Sciatic nerve (tissue), 2 donors: ENCODE results near the gene CLPX. TPM values are rescaled to one million over a fixed set of nuclear protein-coding genes. Genes with fewer than 3 reads are reported as not detected.
"Not testable (repeated sequence)": the region's sequence is repeated elsewhere in the genome, so short reads cannot be mapped to it uniquely, and the experiment has no call there.

Experiments
- ATAC-seq: fragments of 200-7000 bp; cut with Tn5 transposase; one replicate; pipeline ENCODE4 v1.9.1; 2020; ENCODE audit warnings: mild to moderate bottlenecking, moderate library complexity
- DNase-seq: peaks from one replicate; pipeline ENCODE4 v3.0.0-alpha.2; 2020; ENCODE audit warnings: low spot score
- intact Hi-C: fragments of 100-400 bp; cut with DNase I; formaldehyde crosslinking; loops from one replicate; pipeline ENCODE4 v1.14.2; 2022
- total RNA-seq: library from RNA; stranded (reverse); fragmentation: NEBNext Ultra II Directional; extraction: Animal tissue kit (Norgen Biotek cat#: 25700); gene quantifications from one replicate; pipeline ENCODE4 v1.2.1, GENCODE V29; 2021
- donor health status: DM: no; HTN: no; CAD: no.
- donor health status: DM: no; HTN: no; CAD: no.

CLPX gene
- 49.8 TPM for total RNA-seq

GRCh38 chr15:65184868-65185717, at the start of gene CLPX:
Gene CLPX, minus strand, starts transcription at chr15:65185342. Its CDS starts 189 bp downstream, at chr15:65185153.
- DNase-seq (peak; percentile 94), ATAC-seq (peak; percentile 97)
- intact Hi-C loops: loop anchor here (10.0 kb wide), 1 partner anchor 90 kb away; no protein-coding TSS in a partner anchor

GRCh38 chr15:65233696-65234095, 48.6 kb upstream of the CLPX start:
- no peak for ATAC-seq
- no peak for DNase-seq
- intact Hi-C loops: no loop called here

GRCh38 chr15:65232520-65232919, 47.4 kb upstream of the CLPX start:
- ATAC-seq (no peak), DNase-seq (no peak)
- intact Hi-C loops: no loop called here

- peak; percentile 53 for ATAC-seq
- intact Hi-C loops: no loop called here
- no peak for DNase-seq
Observed at GRCh38 chr15:65231306-65231705, 46.2 kb upstream of the CLPX start.

GRCh38 chr15:65226901-65227300, 41.8 kb upstream of the CLPX start:
- intact Hi-C loops, DNase-seq: not testable (repeated sequence)

GRCh38 chr15:65226221-65226620, 41.1 kb upstream of the CLPX start:
- DNase-seq (no peak), ATAC-seq (no peak)
- intact Hi-C loops: no loop called here

More at GRCh38 chr15:65226901-65227300, 41.8 kb upstream of the CLPX start:
- ATAC-seq: not testable (repeated sequence)

- intact Hi-C loops: no loop called here
- no peak for DNase-seq
- ATAC-seq: no peak
Observed at GRCh38 chr15:65223996-65224395, 38.9 kb upstream of the CLPX start.

GRCh38 chr15:65222891-65223290, 37.7 kb upstream of the CLPX start:
- DNase-seq: no peak
- intact Hi-C loops: no loop called here
- no peak for ATAC-seq

- DNase-seq: no peak
- ATAC-seq: no peak
- intact Hi-C loops: no loop called here
Observed at GRCh38 chr15:65221697-65222096, 36.6 kb upstream of the CLPX start.

GRCh38 chr15:65219137-65219536, 34.0 kb upstream of the CLPX start:
- intact Hi-C loops: no loop called here
- ATAC-seq (no peak), DNase-seq (no peak)

GRCh38 chr15:65217526-65218482, 32.7 kb upstream of the CLPX start:
- intact Hi-C loops: no loop called here
- ATAC-seq: no peak
- DNase-seq: no peak

GRCh38 chr15:65215496-65215895, 30.4 kb upstream of the CLPX start:
- intact Hi-C loops: no loop called here
- ATAC-seq (no peak), DNase-seq (no peak)

- ATAC-seq (no peak), DNase-seq (no peak)
- intact Hi-C loops: no loop called here
Observed at GRCh38 chr15:65214010-65214409, 28.9 kb upstream of the CLPX start.

GRCh38 chr15:65213241-65213640, 28.1 kb upstream of the CLPX start:
- no peak for ATAC-seq
- no peak for DNase-seq
- intact Hi-C loops: no loop called here

GRCh38 chr15:65212097-65212496, 27.0 kb upstream of the CLPX start:
- intact Hi-C loops: no loop called here
- DNase-seq (no peak), ATAC-seq (no peak)

- intact Hi-C loops: no loop called here
- DNase-seq (no peak), ATAC-seq (peak; percentile 77)
Observed at GRCh38 chr15:65211482-65211982, 26.4 kb upstream of the CLPX start.

GRCh38 chr15:65210770-65211481, 25.8 kb upstream of the CLPX start, which contains the start of gene CILP:
Gene CILP, minus strand, starts transcription at chr15:65211473. Its CDS starts 1,718 bp downstream, at chr15:65209755.
- DNase-seq: no peak
- peak; percentile 42 for ATAC-seq

GRCh38 chr15:65209701-65210643, 24.8 kb upstream of the CLPX start:
- ATAC-seq (peak; percentile 72), DNase-seq (no peak)
- intact Hi-C loops: loop anchor here (10.0 kb wide), 1 partner anchor 55 kb away; no protein-coding TSS in a partner anchor

More at GRCh38 chr15:65210770-65211481, 25.8 kb upstream of the CLPX start, which contains the start of gene CILP:
- intact Hi-C loops: no loop called here
